ENCODE results near the gene TAS2R40. TPM values are rescaled to one million over a fixed set of nuclear protein-coding genes. Genes with fewer than 3 reads are reported as not detected.
"Not testable (repeated sequence)": the region's sequence is repeated elsewhere in the genome, so short reads cannot be mapped to it uniquely, and the experiment has no call there.

TAS2R40 gene
- total and polyA plus RNA-seq, 8 donors: not detected

- 58 to 75% (median 65%) methylated on average over 13 of the region's 13 CpGs for WGBS, 5 donors
- Histone ChIP-seq H3K4me3 (no peak overlapping the region), H3K27me3 (peaks cover 0 to 2% (median 0%) of the 10 kb centered on the region in 3 donors), H3K9me3 (no peaks in the 10 kb centered on the region), H3K4me1 (no peaks in the 10 kb centered on the region), H3K36me3 (no peaks in the 10 kb centered on the region), H3K27ac (no peak overlapping the region)
- peak in 1 of 2 donors; percentile 54 for DNase-seq
- no peak for TF ChIP-seq EP300 (IDR thresholded peaks at IDR 0.05)
- TF ChIP-seq CTCF (IDR thresholded peaks at IDR 0.05): no peak
- intact Hi-C loops (cut with DNase I; ENCODE audit: low total_unique reads): loop anchor here (5.0 kb wide), 1 partner anchor 193 kb away; no protein-coding TSS in a partner anchor
Measured at GRCh38 chr7:143205560-143206293, 16.1 kb upstream of the TAS2R40 start.

GRCh38 chr7:143210541-143210940, 11.3 kb upstream of the TAS2R40 start:
- no peaks in the 10 kb centered on the region for H3K27me3 ChIP-seq
- 21 to 50% (median 26%) methylated on average over 4 of the region's 4 CpGs for WGBS, 5 donors
- H3K36me3 ChIP-seq: no peaks in the 10 kb centered on the region
- DNase-seq: no peak
- TF ChIP-seq CTCF (IDR thresholded peaks at IDR 0.05) (no peak), POLR2AphosphoS5 (IDR thresholded peaks at IDR 0.05) (no peak), EP300 (IDR thresholded peaks at IDR 0.05) (no peak), POLR2A (IDR thresholded peaks at IDR 0.05) (no peak)
- no peaks in the 10 kb centered on the region for H3K4me1 ChIP-seq
- H3K27ac ChIP-seq: no peak overlapping the region
- intact Hi-C loops (cut with DNase I; ENCODE audit: low total_unique reads): no loop called here
- H3K9me3 ChIP-seq: no peaks in the 10 kb centered on the region
- H3K4me3 ChIP-seq: no peak overlapping the region

- DNase-seq; H3K36me3 ChIP-seq; H3K4me3 ChIP-seq; H3K9me3 ChIP-seq; H3K4me1 ChIP-seq; H3K27me3 ChIP-seq; H3K27ac ChIP-seq; intact Hi-C loops (cut with DNase I; ENCODE audit: low total_unique reads): not testable (repeated sequence)
- 86 to 96% (median 94%) methylated on average over 4 of the region's 4 CpGs for WGBS, 5 donors
Measured at GRCh38 chr7:143213478-143213877, 8.4 kb upstream of the TAS2R40 start.

GRCh38 chr7:143214789-143215679, 6.8 kb upstream of the TAS2R40 start:
- H3K4me1 ChIP-seq: no peaks in the 10 kb centered on the region
- DNase-seq: peak; percentile 62 to 91
- no peak overlapping the region for H3K27ac ChIP-seq
- TF ChIP-seq CTCF (IDR thresholded peaks at IDR 0.05) (peak in 5 of 7 experiments; percentile 92 to 99 (median 97)), POLR2AphosphoS5 (IDR thresholded peaks at IDR 0.05) (peak in 1 of 3 donors; percentile 39), EP300 (IDR thresholded peaks at IDR 0.05) (no peak), POLR2A (IDR thresholded peaks at IDR 0.05) (no peak)
- intact Hi-C loops (cut with DNase I; ENCODE audit: low total_unique reads): loop anchor here (5.0 kb wide), 1 partner anchor 208 kb away; no protein-coding TSS in a partner anchor
- 18 to 22% (median 19%) methylated on average over 8 of the region's 8 CpGs for WGBS, 5 donors
- no peak overlapping the region for H3K4me3 ChIP-seq
- peaks cover 0 to 3% (median 0%) of the 10 kb centered on the region in 3 donors for H3K27me3 ChIP-seq
- no peaks in the 10 kb centered on the region for H3K9me3 ChIP-seq
- H3K36me3 ChIP-seq: no peaks in the 10 kb centered on the region

Measured in stomach (tissue), 9 donors.